SU-DHL-6 (cell line): Measurements from ENCODE around the gene PARP1.

Experiments
- EZH2phosphoT487 ChIP-seq: fragments of 200-600 bp; sonication (generic), shearing (Covaris generic); conservative IDR thresholded peaks from 2 replicates; pipeline ENCODE4 v1.6.1; 2018; ENCODE audit warnings: mild to moderate bottlenecking, antibody characterized with exemption, low read length, moderate library complexity, mixed read lengths
- TF ChIP-seq, protein P1 (sequence below): fragments of 200-600 bp; sonication (generic); IDR thresholded peaks from one replicate; pipeline ENCODE4 v1.5.1; 2017; ENCODE audit warnings: antibody characterized with exemption, mild to moderate bottlenecking, low read length, moderate library complexity; ENCODE audit not compliant: insufficient read depth, poor library complexity, severe bottlenecking

DNA sequence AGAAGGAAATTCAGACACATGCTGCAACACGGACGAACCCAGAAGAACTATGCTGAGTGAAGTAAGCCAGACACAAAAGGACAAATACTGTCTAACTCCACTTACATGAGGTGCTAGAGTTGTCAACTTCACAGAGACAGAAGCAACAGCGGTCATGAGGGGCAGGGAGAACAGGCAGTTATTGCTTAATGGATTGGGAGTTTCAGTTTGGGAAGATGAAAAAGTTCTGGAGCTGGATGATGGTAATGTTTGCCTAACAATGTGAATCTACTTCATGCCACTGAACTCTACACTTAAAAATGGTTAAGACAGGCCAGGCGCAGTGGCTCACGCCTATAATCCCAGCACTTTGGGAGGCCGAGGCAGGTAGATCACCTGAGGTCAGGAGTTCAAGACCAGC is 12.1 kb downstream of the PARP1 start:
- TF ChIP-seq EZH2phosphoT487 = no peak
- TF ChIP-seq, protein P1, sequence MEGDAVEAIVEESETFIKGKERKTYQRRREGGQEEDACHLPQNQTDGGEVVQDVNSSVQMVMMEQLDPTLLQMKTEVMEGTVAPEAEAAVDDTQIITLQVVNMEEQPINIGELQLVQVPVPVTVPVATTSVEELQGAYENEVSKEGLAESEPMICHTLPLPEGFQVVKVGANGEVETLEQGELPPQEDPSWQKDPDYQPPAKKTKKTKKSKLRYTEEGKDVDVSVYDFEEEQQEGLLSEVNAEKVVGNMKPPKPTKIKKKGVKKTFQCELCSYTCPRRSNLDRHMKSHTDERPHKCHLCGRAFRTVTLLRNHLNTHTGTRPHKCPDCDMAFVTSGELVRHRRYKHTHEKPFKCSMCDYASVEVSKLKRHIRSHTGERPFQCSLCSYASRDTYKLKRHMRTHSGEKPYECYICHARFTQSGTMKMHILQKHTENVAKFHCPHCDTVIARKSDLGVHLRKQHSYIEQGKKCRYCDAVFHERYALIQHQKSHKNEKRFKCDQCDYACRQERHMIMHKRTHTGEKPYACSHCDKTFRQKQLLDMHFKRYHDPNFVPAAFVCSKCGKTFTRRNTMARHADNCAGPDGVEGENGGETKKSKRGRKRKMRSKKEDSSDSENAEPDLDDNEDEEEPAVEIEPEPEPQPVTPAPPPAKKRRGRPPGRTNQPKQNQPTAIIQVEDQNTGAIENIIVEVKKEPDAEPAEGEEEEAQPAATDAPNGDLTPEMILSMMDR = no peak
